Stimulated activated naive B cell treated with anti-CD40 and anti-IgM and Interleukin-4, amounts not matched to agents 10 μg/mL and 1 μg/mL and 100 μg/mL, for 72 hours (primary cell): ENCODE data around the gene SHLD2.
"Not testable (repeated sequence)": the region's sequence is repeated elsewhere in the genome, so short reads cannot be mapped to it uniquely, and the experiment has no call there.

Experiments used
- ATAC-seq, 2 donors: fragments of 150-1000 bp; cut with Tn5 transposase; replicated peaks; 2 replicates each; pipeline ENCODE4 v1.10.0; 2021; ENCODE audit warnings: moderate library complexity in 1 of 2
- DNase-seq: peaks from one replicate; pipeline ENCODE4 v3.0.0; 2021
- H3K27ac Mint-ChIP-seq: one replicate; pipeline ENCODE4 v1.8.0; 2022; ENCODE audit warnings: mild to moderate bottlenecking, mixed read lengths
- H3K27me3 Mint-ChIP-seq, 2 donors: one replicate each; pipeline ENCODE4 v1.8.0; 2022; ENCODE audit warnings: mixed read lengths in 2 of 2
- H3K36me3 Mint-ChIP-seq, 2 donors: one replicate each; pipeline ENCODE4 v1.8.0; 2022; ENCODE audit warnings: mixed read lengths in 2 of 2, mild to moderate bottlenecking in 1 of 2
- H3K4me1 Mint-ChIP-seq, 2 donors: one replicate each; pipeline ENCODE4 v1.8.0; 2022; ENCODE audit warnings: mixed read lengths in 2 of 2, mild to moderate bottlenecking in 1 of 2
- H3K4me3 Mint-ChIP-seq, 2 donors: one replicate each; pipeline ENCODE4 v1.8.0; 2022; ENCODE audit warnings: mild to moderate bottlenecking in 2 of 2, mixed read lengths in 2 of 2, moderate library complexity in 1 of 2
- H3K9me3 Mint-ChIP-seq, 2 donors: one replicate each; pipeline ENCODE4 v1.8.0; 2022; ENCODE audit warnings: mixed read lengths in 2 of 2, mild to moderate bottlenecking in 1 of 2

Gene SHLD2

GRCh38 chr10:87095236-87095945 is 385 bp downstream of the SHLD2 start:
- peak; percentile 70 to 72 for ATAC-seq

GRCh38 chr10:87101996-87102395 is 7.0 kb downstream of the SHLD2 start:
- peaks cover 0 to 2% of the 10 kb centered on the region in 2 donors for H3K4me1 Mint-ChIP-seq
- no peak overlapping the region for H3K4me3 Mint-ChIP-seq
- H3K9me3 Mint-ChIP-seq = no peaks in the 10 kb centered on the region
- ATAC-seq (no peak), DNase-seq (no peak)
- no peak overlapping the region for H3K27ac Mint-ChIP-seq
- H3K27me3 Mint-ChIP-seq = no peaks in the 10 kb centered on the region
- peaks cover 34 to 48% of the 10 kb centered on the region in 2 donors for H3K36me3 Mint-ChIP-seq

More at GRCh38 chr10:87095236-87095945, 385 bp downstream of the SHLD2 start:
- peak; percentile 81 for DNase-seq
- Mint-ChIP-seq H3K4me3 (peak overlapping the region; percentile 88), H3K9me3 (no peaks in the 10 kb centered on the region), H3K4me1 (peaks cover 21 to 35% of the 10 kb centered on the region in 2 donors), H3K36me3 (peaks cover 9 to 19% of the 10 kb centered on the region in 2 donors), H3K27ac (peak overlapping the region; percentile 92), H3K27me3 (no peaks in the 10 kb centered on the region)

- not testable (repeated sequence) for H3K9me3 Mint-ChIP-seq, ATAC-seq, H3K27me3 Mint-ChIP-seq, H3K4me1 Mint-ChIP-seq, H3K4me3 Mint-ChIP-seq, H3K27ac Mint-ChIP-seq, DNase-seq
- H3K36me3 Mint-ChIP-seq = peaks cover 51 to 64% of the 10 kb centered on the region in 2 donors
These were observed 9.7 kb downstream of the SHLD2 start for GRCh38 chr10:87104727-87105126.

- ATAC-seq (no peak), DNase-seq (no peak)
- peaks cover 0 to 2% of the 10 kb centered on the region in 2 donors for H3K4me1 Mint-ChIP-seq
- H3K27ac Mint-ChIP-seq = no peak overlapping the region
- H3K27me3 Mint-ChIP-seq = no peaks in the 10 kb centered on the region
- H3K4me3 Mint-ChIP-seq = no peak overlapping the region
- peaks cover 49 to 58% of the 10 kb centered on the region in 2 donors for H3K36me3 Mint-ChIP-seq
- no peaks in the 10 kb centered on the region for H3K9me3 Mint-ChIP-seq
These were observed 10.6 kb downstream of the SHLD2 start for GRCh38 chr10:87105446-87106124.

GRCh38 chr10:87118122-87118521 is 23.1 kb downstream of the SHLD2 start:
- not testable (repeated sequence) for DNase-seq, H3K27ac Mint-ChIP-seq, H3K27me3 Mint-ChIP-seq, H3K4me3 Mint-ChIP-seq, H3K4me1 Mint-ChIP-seq, H3K9me3 Mint-ChIP-seq, ATAC-seq
- H3K36me3 Mint-ChIP-seq = peaks cover 20 to 25% of the 10 kb centered on the region in 2 donors

- not testable (repeated sequence) for H3K27me3 Mint-ChIP-seq, H3K27ac Mint-ChIP-seq, ATAC-seq, H3K4me1 Mint-ChIP-seq, H3K4me3 Mint-ChIP-seq, DNase-seq, H3K9me3 Mint-ChIP-seq
- peaks cover 20 to 23% of the 10 kb centered on the region in 2 donors for H3K36me3 Mint-ChIP-seq
These were observed 24.0 kb downstream of the SHLD2 start for GRCh38 chr10:87119029-87119428.

GRCh38 chr10:87123351-87123750 is 28.3 kb downstream of the SHLD2 start:
- ATAC-seq, H3K27ac Mint-ChIP-seq: not testable (repeated sequence)

GRCh38 chr10:87127048-87127447 is 32.0 kb downstream of the SHLD2 start:
- not testable (repeated sequence) for H3K4me1 Mint-ChIP-seq, H3K27me3 Mint-ChIP-seq, H3K9me3 Mint-ChIP-seq, DNase-seq, ATAC-seq, H3K4me3 Mint-ChIP-seq, H3K27ac Mint-ChIP-seq
- peaks cover 8 to 22% of the 10 kb centered on the region in 2 donors for H3K36me3 Mint-ChIP-seq

More at GRCh38 chr10:87123351-87123750, 28.3 kb downstream of the SHLD2 start:
- DNase-seq, H3K9me3 Mint-ChIP-seq, H3K27me3 Mint-ChIP-seq, H3K4me1 Mint-ChIP-seq, H3K4me3 Mint-ChIP-seq: not testable (repeated sequence)
- peaks cover 1 to 11% of the 10 kb centered on the region in 2 donors for H3K36me3 Mint-ChIP-seq

- not testable (repeated sequence) for H3K27ac Mint-ChIP-seq, H3K4me1 Mint-ChIP-seq, H3K9me3 Mint-ChIP-seq, H3K4me3 Mint-ChIP-seq, ATAC-seq, DNase-seq, H3K27me3 Mint-ChIP-seq
- peaks cover 8 to 18% of the 10 kb centered on the region in 2 donors for H3K36me3 Mint-ChIP-seq
These were observed 32.7 kb downstream of the SHLD2 start for GRCh38 chr10:87127607-87128156.

- not testable (repeated sequence) for ATAC-seq, H3K9me3 Mint-ChIP-seq, H3K4me3 Mint-ChIP-seq, H3K27ac Mint-ChIP-seq, H3K27me3 Mint-ChIP-seq, DNase-seq, H3K4me1 Mint-ChIP-seq
- H3K36me3 Mint-ChIP-seq = peaks cover 17 to 40% of the 10 kb centered on the region in 2 donors
These were observed 37.2 kb downstream of the SHLD2 start for GRCh38 chr10:87132176-87132575.

- H3K36me3 Mint-ChIP-seq = peaks cover 25 to 48% of the 10 kb centered on the region in 2 donors
- H3K9me3 Mint-ChIP-seq, DNase-seq, H3K27ac Mint-ChIP-seq, H3K27me3 Mint-ChIP-seq, H3K4me1 Mint-ChIP-seq, H3K4me3 Mint-ChIP-seq, ATAC-seq: not testable (repeated sequence)
These were observed 38.9 kb downstream of the SHLD2 start for GRCh38 chr10:87133936-87134335.

GRCh38 chr10:87134440-87134839 is 39.4 kb downstream of the SHLD2 start:
- H3K4me1 Mint-ChIP-seq, H3K27ac Mint-ChIP-seq, ATAC-seq, H3K27me3 Mint-ChIP-seq, DNase-seq, H3K4me3 Mint-ChIP-seq, H3K9me3 Mint-ChIP-seq: not testable (repeated sequence)
- H3K36me3 Mint-ChIP-seq = peaks cover 23 to 46% of the 10 kb centered on the region in 2 donors

GRCh38 chr10:87137478-87137877 is 42.5 kb downstream of the SHLD2 start:
- Mint-ChIP-seq H3K36me3 (peaks cover 19 to 43% of the 10 kb centered on the region in 2 donors), H3K27ac (peak overlapping the region; percentile 83)
- H3K27me3 Mint-ChIP-seq, ATAC-seq, H3K4me3 Mint-ChIP-seq, H3K9me3 Mint-ChIP-seq, DNase-seq, H3K4me1 Mint-ChIP-seq: not testable (repeated sequence)

- DNase-seq, H3K4me3 Mint-ChIP-seq, H3K9me3 Mint-ChIP-seq, H3K27ac Mint-ChIP-seq, H3K27me3 Mint-ChIP-seq, ATAC-seq, H3K4me1 Mint-ChIP-seq: not testable (repeated sequence)
- H3K36me3 Mint-ChIP-seq = peaks cover 9 to 23% of the 10 kb centered on the region in 2 donors
These were observed 47.5 kb downstream of the SHLD2 start for GRCh38 chr10:87142230-87143108.
